Left lung (tissue), 10 donors: Measurements from ENCODE around the gene HORMAD1. TPM values are rescaled to one million over a fixed set of nuclear protein-coding genes. Genes with fewer than 3 reads are reported as not detected.

Experiments used
- ATAC-seq: fragments of 200-7000 bp; cut with Tn5 transposase; one replicate; pipeline ENCODE4 v1.9.1; 2020; ENCODE audit warnings: moderate library complexity
- DNase-seq, 4 donors: peaks; one replicate each; pipeline ENCODE4 v3.0.0-alpha.2; 2013 to 2020
- H3K27ac ChIP-seq, 2 donors: fragments of 200-600 bp; sonication (generic) in 1 of 2; one replicate each; pipeline versions ENCODE4 v1.5.0 to v1.8.0; 2020 to 2021
- H3K27me3 ChIP-seq, 2 donors: fragments of 200-600 bp; sonication (generic) in 1 of 2; one replicate each; pipeline versions ENCODE4 v1.5.0 to v1.8.0; 2020 to 2021
- H3K36me3 ChIP-seq, 2 donors: fragments of 200-600 bp; sonication (generic) in 1 of 2; one replicate each; pipeline versions ENCODE4 v1.5.0 to v1.8.0; 2020 to 2021
- H3K4me1 ChIP-seq, 2 donors: fragments of 200-600 bp; one replicate each; pipeline ENCODE4 v1.8.0; 2021
- H3K4me3 ChIP-seq, 2 donors: fragments of 200-600 bp; sonication (generic) in 1 of 2; one replicate each; pipeline versions ENCODE4 v1.5.0 to v1.8.0; 2020 to 2021; ENCODE audit warnings: mild to moderate bottlenecking in 1 of 2
- H3K9me3 ChIP-seq, 2 donors: fragments of 200-600 bp; sonication (generic) in 1 of 2; one replicate each; pipeline versions ENCODE4 v1.5.0 to v1.8.0; 2020 to 2021
- intact Hi-C, 2 donors: fragments of 100-400 bp; cut with DNase I; formaldehyde crosslinking; loops; one replicate each; pipeline versions ENCODE4 v1.11.2 to v1.14.2; 2022
- polyA plus RNA-seq, 6 donors: library from polyadenylated mRNA; unstranded; fragments of 120-200 nt; gene quantifications; one replicate each; pipeline ENCODE4 v1.2.1, GENCODE V29; 2013; ENCODE audit not compliant: insufficient read length in 6 of 6
- total RNA-seq, 2 donors: library from RNA; stranded (reverse); fragmentation: NEBNext Ultra II Directional; extraction: Animal tissue kit (Norgen Biotek cat#: 25700); gene quantifications; one replicate each; pipeline ENCODE4 v1.2.1, GENCODE V29; 2021
- TF ChIP-seq, protein P1 (sequence below), 2 donors: fragments of 200-600 bp; sonication (generic) in 1 of 2; IDR thresholded peaks; one replicate each; pipeline versions ENCODE4 v1.5.0 to v1.8.0; 2021; ENCODE audit warnings: antibody characterized with exemption in 2 of 2
- donor health status: DM: no; HTN: yes; CAD: no.
- donor health status: DM: no; HTN: no; CAD: no.

Gene HORMAD1
- total and polyA plus RNA-seq, 8 donors, result 0.15 to 2.5 (median 0.38) TPM; not detected in 3

- Histone ChIP-seq H3K27me3 (no peaks in the 10 kb centered on the region), H3K36me3 (peaks cover 7 to 24% of the 10 kb centered on the region in 2 donors), H3K4me1 (peaks cover 10 to 30% of the 10 kb centered on the region in 2 donors), H3K27ac (peak within 1 kb of the TSS; percentile 58 to 79), H3K9me3 (no peaks in the 10 kb centered on the region), H3K4me3 (peak within 1 kb of the TSS; percentile 53 to 59)
- ATAC-seq (peak; percentile 99), DNase-seq (peak; percentile 81 to 98 (median 94))
- TF ChIP-seq, protein P1, sequence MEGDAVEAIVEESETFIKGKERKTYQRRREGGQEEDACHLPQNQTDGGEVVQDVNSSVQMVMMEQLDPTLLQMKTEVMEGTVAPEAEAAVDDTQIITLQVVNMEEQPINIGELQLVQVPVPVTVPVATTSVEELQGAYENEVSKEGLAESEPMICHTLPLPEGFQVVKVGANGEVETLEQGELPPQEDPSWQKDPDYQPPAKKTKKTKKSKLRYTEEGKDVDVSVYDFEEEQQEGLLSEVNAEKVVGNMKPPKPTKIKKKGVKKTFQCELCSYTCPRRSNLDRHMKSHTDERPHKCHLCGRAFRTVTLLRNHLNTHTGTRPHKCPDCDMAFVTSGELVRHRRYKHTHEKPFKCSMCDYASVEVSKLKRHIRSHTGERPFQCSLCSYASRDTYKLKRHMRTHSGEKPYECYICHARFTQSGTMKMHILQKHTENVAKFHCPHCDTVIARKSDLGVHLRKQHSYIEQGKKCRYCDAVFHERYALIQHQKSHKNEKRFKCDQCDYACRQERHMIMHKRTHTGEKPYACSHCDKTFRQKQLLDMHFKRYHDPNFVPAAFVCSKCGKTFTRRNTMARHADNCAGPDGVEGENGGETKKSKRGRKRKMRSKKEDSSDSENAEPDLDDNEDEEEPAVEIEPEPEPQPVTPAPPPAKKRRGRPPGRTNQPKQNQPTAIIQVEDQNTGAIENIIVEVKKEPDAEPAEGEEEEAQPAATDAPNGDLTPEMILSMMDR (IDR thresholded peaks at IDR 0.05), result no peak
- intact Hi-C loops, result no loop called here
Observed at GRCh38 chr1:150696995-150697927, 23.4 kb downstream of the HORMAD1 start, which contains the start of gene GOLPH3L. Gene GOLPH3L, minus strand, starts transcription at chr1:150697154. Its CDS starts 2,316 bp downstream, at chr1:150694838.

DNA sequence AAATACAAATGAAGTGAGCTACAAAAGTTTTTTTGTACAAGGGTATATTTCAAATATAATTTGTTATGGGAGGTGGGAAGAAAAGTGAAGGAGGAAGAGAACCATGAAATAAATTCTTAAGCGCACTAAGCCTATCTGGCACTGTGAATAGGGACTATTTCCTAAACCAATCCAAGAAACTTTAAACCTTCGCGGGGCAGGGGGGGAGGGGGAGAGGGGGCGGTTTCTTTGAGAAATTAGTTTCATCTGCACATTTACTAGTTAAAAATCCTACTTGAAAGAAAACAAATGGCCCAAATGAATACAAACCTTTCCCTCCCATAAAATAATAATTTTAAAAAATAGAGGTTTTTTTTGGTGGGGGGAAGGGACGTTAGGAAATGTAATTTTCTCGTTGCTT, 24.1 kb downstream of the HORMAD1 start:
- Histone ChIP-seq H3K4me3 (peak overlapping the region; percentile 53 to 59), H3K27ac (peak overlapping the region; percentile 58 to 79), H3K27me3 (no peaks in the 10 kb centered on the region), H3K36me3 (peaks cover 7 to 27% of the 10 kb centered on the region in 2 donors), H3K4me1 (peaks cover 10 to 30% of the 10 kb centered on the region in 2 donors), H3K9me3 (no peaks in the 10 kb centered on the region)
- peak in 1 of 4 donors; percentile 14 for DNase-seq
- intact Hi-C loops, result no loop called here
- peak; percentile 61 for ATAC-seq
- TF ChIP-seq, protein P1 (IDR thresholded peaks at IDR 0.05), result no peak

DNA sequence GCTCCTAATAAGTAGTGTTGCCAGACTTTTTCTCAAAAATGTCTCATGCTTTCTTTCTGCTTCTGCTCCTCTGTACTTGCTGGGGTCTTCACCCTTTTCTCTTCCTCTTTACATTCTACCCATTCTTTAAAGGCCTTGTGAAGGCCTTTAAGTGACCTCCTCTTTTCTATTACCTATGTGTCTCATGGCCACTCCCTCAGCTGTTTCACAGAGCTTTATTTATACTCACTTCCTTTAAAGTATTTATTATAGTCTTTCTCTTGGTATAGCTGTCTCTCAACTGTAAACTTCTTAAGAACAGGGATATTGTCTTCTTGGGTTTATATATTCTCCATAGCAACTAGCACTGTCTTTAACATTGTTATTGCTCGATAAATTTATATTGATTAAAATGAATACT, 24.5 kb downstream of the HORMAD1 start:
- intact Hi-C loops, result no loop called here
- H3K27me3 ChIP-seq, result no peaks in the 10 kb centered on the region
- peaks cover 7 to 28% of the 10 kb centered on the region in 2 donors for H3K36me3 ChIP-seq
- no peaks in the 10 kb centered on the region for H3K9me3 ChIP-seq
- ATAC-seq (peak; percentile 19), DNase-seq (no peak)
- peaks cover 10 to 30% of the 10 kb centered on the region in 2 donors for H3K4me1 ChIP-seq
- H3K4me3 ChIP-seq, result peak overlapping the region; percentile 53 to 59
- TF ChIP-seq, protein P1 (IDR thresholded peaks at IDR 0.05), result no peak
- peak overlapping the region in 1 of 2 donors; percentile 79 for H3K27ac ChIP-seq

GRCh38 chr1:150695561-150695960, 25.1 kb downstream of the HORMAD1 start:
- DNase-seq, result no peak
- ATAC-seq, result no peak
- no peaks in the 10 kb centered on the region for H3K9me3 ChIP-seq
- H3K4me3 ChIP-seq, result peak overlapping the region in 1 of 2 donors; percentile 59
- peaks cover 10 to 30% of the 10 kb centered on the region in 2 donors for H3K4me1 ChIP-seq
- TF ChIP-seq, protein P1 (IDR thresholded peaks at IDR 0.05), result no peak
- H3K36me3 ChIP-seq, result peaks cover 7 to 30% of the 10 kb centered on the region in 2 donors
- intact Hi-C loops, result no loop called here
- no peak overlapping the region for H3K27ac ChIP-seq
- no peaks in the 10 kb centered on the region for H3K27me3 ChIP-seq

DNA sequence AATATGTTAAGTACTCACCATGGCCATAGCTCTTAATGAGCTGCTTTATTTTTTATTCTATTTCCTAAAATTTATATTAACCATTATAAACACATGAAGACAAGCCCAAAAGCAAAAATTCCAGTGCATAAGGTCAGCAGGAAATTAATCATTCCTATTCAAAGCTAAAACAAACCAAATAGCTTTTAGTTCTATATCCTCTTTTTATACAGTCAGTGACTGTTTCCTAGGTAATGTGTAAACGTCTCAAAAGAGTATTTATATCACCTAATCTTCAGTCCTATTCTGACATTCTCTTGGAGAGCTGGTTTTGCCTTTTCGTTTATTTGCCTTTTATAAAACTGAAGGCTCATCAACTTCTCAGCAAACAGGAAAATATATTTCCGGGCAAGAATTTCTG, 28.0 kb downstream of the HORMAD1 start:
- Histone ChIP-seq H3K4me3 (no peak overlapping the region), H3K27ac (no peak overlapping the region), H3K36me3 (peaks cover 7 to 40% of the 10 kb centered on the region in 2 donors), H3K9me3 (no peaks in the 10 kb centered on the region), H3K4me1 (peaks cover 7 to 27% of the 10 kb centered on the region in 2 donors), H3K27me3 (no peaks in the 10 kb centered on the region)
- ATAC-seq (no peak), DNase-seq (no peak)
- intact Hi-C loops, result no loop called here
- TF ChIP-seq, protein P1 (IDR thresholded peaks at IDR 0.05), result no peak
